Caco-2 (cell line): Measurements from ENCODE around the gene OVOL1. TPM values are rescaled to one million over a fixed set of nuclear protein-coding genes. Genes with fewer than 3 reads are reported as not detected.

ENCODE experiments used
- BruUV-seq: library from RNA; stranded (reverse); fragments of 400-500 nt; replicated peaks from 2 replicates; lab custom pipeline; 2021; lab: Mats Ljungman, UMichigan
- CTCF ChIA-PET: fragments of 300-600 bp; sonication (Branson Sonifier 250); formaldehyde crosslinking; loops from one replicate; lab custom pipeline; 2022; ENCODE audit warnings: antibody characterized with exemption; lab: Charles Lee
- POLR2A ChIA-PET: fragments of 300-600 bp; sonication (Branson Sonifier 250); formaldehyde crosslinking; loops from one replicate; lab custom pipeline; 2022; ENCODE audit warnings: antibody characterized with exemption; lab: Charles Lee
- DNase-seq, 2 experiments: peaks; one replicate each; pipeline versions ENCODE4 v3.0.0 to v3.0.0-alpha.2; 2020 to 2022
- H3K27me3 ChIP-seq: replicated peaks from 2 replicates; pipeline ENCODE4 v1.6.0; 2011; ENCODE audit warnings: low read length; ENCODE audit not compliant: control insufficient read depth, insufficient read depth
- H3K36me3 ChIP-seq: 2 replicates; pipeline ENCODE4 v1.5.1; 2011; ENCODE audit warnings: low read length; ENCODE audit not compliant: control insufficient read depth, insufficient read depth
- H3K4me1 ChIP-seq: fragments of 250-450 bp; sonication (Bioruptor Pico); 2 replicates; pipeline ENCODE4 v1.5.1; 2020; ENCODE audit warnings: mild to moderate bottlenecking
- H3K4me3 ChIP-seq: 2 replicates; pipeline ENCODE4 v1.5.1; 2011; ENCODE audit warnings: low read depth, mild to moderate bottlenecking, control low read depth, low read length
- H3K9me3 ChIP-seq: fragments of 250-450 bp; sonication (Bioruptor Pico); 2 replicates; pipeline ENCODE4 v1.5.1; 2020; ENCODE audit warnings: mild to moderate bottlenecking, moderate library complexity
- H3K27ac Mint-ChIP-seq: one replicate; pipeline ENCODE4 v1.8.0; 2022; ENCODE audit warnings: mixed read lengths; ENCODE audit not compliant: unreplicated experiment
- H3K27me3 Mint-ChIP-seq: one replicate; pipeline ENCODE4 v1.8.0; 2022; ENCODE audit warnings: mixed read lengths; ENCODE audit not compliant: insufficient read depth, unreplicated experiment
- H3K36me3 Mint-ChIP-seq: one replicate; pipeline ENCODE4 v1.8.0; 2022; ENCODE audit warnings: mild to moderate bottlenecking, mixed read lengths; ENCODE audit not compliant: insufficient read depth, unreplicated experiment
- H3K4me1 Mint-ChIP-seq: one replicate; pipeline ENCODE4 v1.8.0; 2022; ENCODE audit warnings: low read depth, mixed read lengths; ENCODE audit not compliant: unreplicated experiment
- H3K4me3 Mint-ChIP-seq: one replicate; pipeline ENCODE4 v1.8.0; 2022; ENCODE audit warnings: mild to moderate bottlenecking, moderate library complexity, mixed read lengths; ENCODE audit not compliant: unreplicated experiment
- H3K9me3 Mint-ChIP-seq: one replicate; pipeline ENCODE4 v1.8.0; 2022; ENCODE audit warnings: mixed read lengths; ENCODE audit not compliant: unreplicated experiment
- intact Hi-C: fragments of 100-400 bp; cut with micrococcal nuclease; formaldehyde crosslinking; loops from one replicate; pipeline ENCODE4 v1.10.0; 2022; ENCODE audit not compliant: unreplicated experiment
- total RNA-seq: library from RNA; stranded (reverse); gene quantifications from 2 replicates; pipeline ENCODE4 v1.2.3, GENCODE V29; 2022
- TF ChIP-seq, protein P1 (sequence below), 2 experiments: fragments of 200-600 bp in 1 of 2; IDR thresholded peaks; 1 replicate in 1 of 2; 2 replicates in 1 of 2; pipeline versions ENCODE4 v1.5.1 to v1.8.0; 2011 to 2022; ENCODE audit warnings: antibody characterized with exemption in 1 of 2, control low read depth in 1 of 2, inconsistent platforms in 1 of 2, low read depth in 1 of 2, low read length in 1 of 2, mild to moderate bottlenecking in 1 of 2, moderate library complexity in 1 of 2; ENCODE audit not compliant: insufficient read depth in 1 of 2, severe bottlenecking in 1 of 2, unreplicated experiment in 1 of 2

OVOL1 gene
- total RNA-seq, 1 experiment from 2014 or later: 21.2 TPM

DNA sequence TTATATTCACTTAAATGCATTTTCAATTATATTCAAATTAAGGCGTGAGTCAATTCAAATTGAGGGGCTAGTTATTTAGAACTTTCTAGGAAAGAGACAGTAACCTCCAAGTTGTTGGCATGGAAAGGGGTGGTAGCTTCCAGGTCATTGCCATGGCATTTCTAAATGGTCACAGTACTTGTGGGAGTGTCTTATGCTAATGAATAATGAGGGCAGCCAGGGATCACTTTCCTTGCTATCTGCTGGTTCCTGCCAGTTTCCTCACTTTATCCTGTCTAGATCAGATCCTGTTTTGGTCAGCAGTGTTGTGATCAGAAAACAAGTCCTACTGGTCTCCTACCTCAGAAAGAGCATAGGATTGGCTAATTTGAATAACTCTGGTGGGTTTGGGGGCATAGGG lies 44.5 kb upstream of the OVOL1 start:
- TF ChIP-seq, protein P1, sequence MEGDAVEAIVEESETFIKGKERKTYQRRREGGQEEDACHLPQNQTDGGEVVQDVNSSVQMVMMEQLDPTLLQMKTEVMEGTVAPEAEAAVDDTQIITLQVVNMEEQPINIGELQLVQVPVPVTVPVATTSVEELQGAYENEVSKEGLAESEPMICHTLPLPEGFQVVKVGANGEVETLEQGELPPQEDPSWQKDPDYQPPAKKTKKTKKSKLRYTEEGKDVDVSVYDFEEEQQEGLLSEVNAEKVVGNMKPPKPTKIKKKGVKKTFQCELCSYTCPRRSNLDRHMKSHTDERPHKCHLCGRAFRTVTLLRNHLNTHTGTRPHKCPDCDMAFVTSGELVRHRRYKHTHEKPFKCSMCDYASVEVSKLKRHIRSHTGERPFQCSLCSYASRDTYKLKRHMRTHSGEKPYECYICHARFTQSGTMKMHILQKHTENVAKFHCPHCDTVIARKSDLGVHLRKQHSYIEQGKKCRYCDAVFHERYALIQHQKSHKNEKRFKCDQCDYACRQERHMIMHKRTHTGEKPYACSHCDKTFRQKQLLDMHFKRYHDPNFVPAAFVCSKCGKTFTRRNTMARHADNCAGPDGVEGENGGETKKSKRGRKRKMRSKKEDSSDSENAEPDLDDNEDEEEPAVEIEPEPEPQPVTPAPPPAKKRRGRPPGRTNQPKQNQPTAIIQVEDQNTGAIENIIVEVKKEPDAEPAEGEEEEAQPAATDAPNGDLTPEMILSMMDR (IDR thresholded peaks at IDR 0.05; ENCODE audit: insufficient read depth in 1 of 2, low read depth in 1 of 2, low read length in 1 of 2, severe bottlenecking in 1 of 2, unreplicated experiment in 1 of 2): no peak
- ChIA-PET CTCF (no interaction called here), POLR2A (no interaction called here)

DNA sequence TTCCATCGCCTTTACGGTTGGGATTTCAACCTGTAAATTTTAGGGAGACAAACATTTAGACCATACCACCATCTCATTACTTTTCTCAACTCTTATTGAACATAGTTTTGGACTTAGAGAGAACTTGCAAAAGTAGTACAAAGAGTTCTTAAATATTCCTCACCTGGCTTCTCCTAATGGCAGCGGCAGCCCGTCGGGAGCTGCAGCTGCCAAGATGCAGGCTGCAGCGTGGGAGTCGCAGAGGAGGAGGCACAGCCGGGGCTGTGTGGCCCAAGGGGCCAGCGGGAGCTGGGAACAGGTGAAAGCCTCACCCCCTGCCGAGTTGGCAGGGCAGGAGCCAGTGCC lies 43.2 kb upstream of the OVOL1 start:
- Mint-ChIP-seq H3K9me3 (no peaks in the 10 kb centered on the region), H3K4me1 (no peaks in the 10 kb centered on the region), H3K36me3 (no peaks in the 10 kb centered on the region), H3K27ac (no peak overlapping the region), H3K27me3 (peaks cover 4% of the 10 kb centered on the region), H3K4me3 (no peak overlapping the region)
- no TSS peak for BruUV-seq
- Histone ChIP-seq H3K27me3 (no peaks in the 10 kb centered on the region; the same call in none of the 2 replicates), H3K4me3 (no peak overlapping the region), H3K9me3 (no peaks in the 10 kb centered on the region), H3K4me1 (no peaks in the 10 kb centered on the region), H3K36me3 (no peaks in the 10 kb centered on the region)
- TF ChIP-seq, protein P1 (IDR thresholded peaks at IDR 0.05; ENCODE audit: insufficient read depth in 1 of 2, low read depth in 1 of 2, low read length in 1 of 2, severe bottlenecking in 1 of 2, unreplicated experiment in 1 of 2): no peak
- intact Hi-C loops: loop anchor here (1.0 kb wide), 1 partner anchor 75 kb away; no protein-coding TSS in a partner anchor
- no peak for DNase-seq
- ChIA-PET CTCF (interaction anchor here (1.5 kb wide), 1 partner anchor 74 kb away, joined by 17 read pairs; no protein-coding TSS in a partner anchor), POLR2A (no interaction called here)

More for the DNA sequence above, 44.5 kb upstream of the OVOL1 start:
- H3K4me1 Mint-ChIP-seq: no peaks in the 10 kb centered on the region
- H3K4me3 ChIP-seq: no peak overlapping the region
- no peaks in the 10 kb centered on the region for H3K4me1 ChIP-seq
- BruUV-seq: no TSS peak
- no peaks in the 10 kb centered on the region for H3K36me3 Mint-ChIP-seq
- no peak for DNase-seq
- intact Hi-C loops: no loop called here
- peaks cover 7% of the 10 kb centered on the region for H3K9me3 Mint-ChIP-seq
- no peaks in the 10 kb centered on the region for H3K36me3 ChIP-seq
- peaks cover 4% of the 10 kb centered on the region for H3K27me3 Mint-ChIP-seq
- H3K9me3 ChIP-seq: peaks cover 6% of the 10 kb centered on the region; the same call in 1 of the 2 replicates
- H3K27me3 ChIP-seq: no peaks in the 10 kb centered on the region; the same call in 1 of the 2 replicates
- no peak overlapping the region for H3K27ac Mint-ChIP-seq
- no peak overlapping the region for H3K4me3 Mint-ChIP-seq

DNA sequence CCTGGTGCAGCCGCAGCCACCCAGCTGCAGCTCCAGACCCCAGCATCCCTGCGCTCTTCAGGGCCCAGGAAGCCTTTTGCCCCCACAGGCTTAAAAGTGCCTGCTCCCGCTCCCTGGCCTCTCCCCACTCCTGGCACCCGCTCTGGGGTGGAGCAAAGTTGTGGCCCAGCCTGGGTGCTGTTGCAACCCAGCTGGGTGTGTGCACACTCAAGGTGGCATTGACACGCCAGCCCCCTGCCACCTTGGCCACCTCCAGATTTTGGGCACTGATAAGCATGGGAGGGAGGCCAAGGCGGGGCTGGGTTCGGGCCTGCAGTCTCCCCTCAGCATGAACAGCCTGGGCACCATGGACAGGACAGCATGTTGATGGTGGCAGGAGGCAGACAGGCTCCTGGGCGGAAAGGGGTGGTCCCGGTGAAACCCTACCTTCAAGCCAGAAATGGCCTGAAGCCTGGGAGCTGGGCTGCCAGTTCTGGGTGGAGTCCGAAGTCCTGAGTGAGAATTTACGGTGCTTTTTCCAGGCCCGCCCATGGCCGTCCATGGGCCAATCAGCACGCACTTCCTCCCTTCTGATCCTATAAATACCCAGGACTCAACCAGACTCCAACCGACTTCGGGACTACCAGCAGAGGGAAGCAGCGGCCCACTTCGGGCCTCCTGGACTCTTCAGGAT lies 42.7 kb upstream of the OVOL1 start:
- no TSS peak for BruUV-seq

More for the DNA sequence above, 42.7 kb upstream of the OVOL1 start:
- Mint-ChIP-seq H3K9me3 (no peaks in the 10 kb centered on the region), H3K27me3 (peaks cover 4% of the 10 kb centered on the region), H3K36me3 (no peaks in the 10 kb centered on the region), H3K27ac (no peak overlapping the region), H3K4me1 (no peaks in the 10 kb centered on the region), H3K4me3 (no peak overlapping the region)
- TF ChIP-seq, protein P1 (IDR thresholded peaks at IDR 0.05; ENCODE audit: insufficient read depth in 1 of 2, low read depth in 1 of 2, low read length in 1 of 2, severe bottlenecking in 1 of 2, unreplicated experiment in 1 of 2): peak; percentile 47 to 66
- ChIA-PET POLR2A (no interaction called here), CTCF (interaction anchor here (0.6 to 1.6 kb wide), 16 partner anchors 23 to 214 kb away, joined by 3 to 17 read pairs (median 5); partner anchors contain the start of genes CCDC85B, MUS81, OVOL1 and RNASEH2C)
- H3K36me3 ChIP-seq: no peaks in the 10 kb centered on the region
- H3K9me3 ChIP-seq: no peaks in the 10 kb centered on the region
- intact Hi-C loops: loop anchor here (1.0 kb wide), 1 partner anchor 74 kb away; no protein-coding TSS in a partner anchor
- H3K27me3 ChIP-seq: no peaks in the 10 kb centered on the region; the same call in none of the 2 replicates
- H3K4me3 ChIP-seq: no peak overlapping the region
- no peaks in the 10 kb centered on the region for H3K4me1 ChIP-seq
- DNase-seq: peak; percentile 70 to 76
